NB4 (cell line): ENCODE measurements around the gene ARHGDIB.

ENCODE experiments used
- DNase-seq: peaks from one replicate; pipeline ENCODE4 v3.0.0; 2010; ENCODE audit warnings: low read depth
- H3K4me3 ChIP-seq: one replicate; pipeline ENCODE4 v1.5.1; 2011; ENCODE audit warnings: mild to moderate bottlenecking, low read depth, low read length, moderate library complexity
- MYC ChIP-seq: IDR thresholded peaks from 2 replicates; pipeline ENCODE4 v1.6.1; 2011; ENCODE audit warnings: low read depth, low read length
- POLR2A ChIP-seq: IDR thresholded peaks from 2 replicates; pipeline ENCODE4 v1.6.1; 2011; ENCODE audit warnings: mild to moderate bottlenecking; ENCODE audit not compliant: insufficient read length; ENCODE audit errors: extremely low read depth
- TF ChIP-seq, protein P1 (sequence below): IDR thresholded peaks from one replicate; pipeline ENCODE4 v1.5.1; 2012; ENCODE audit warnings: low read depth, low read length
- TF ChIP-seq, protein P2 (sequence below): IDR thresholded peaks from 2 replicates; pipeline ENCODE4 v1.6.1; 2011; ENCODE audit warnings: low read depth, low read length

ARHGDIB gene

DNA sequence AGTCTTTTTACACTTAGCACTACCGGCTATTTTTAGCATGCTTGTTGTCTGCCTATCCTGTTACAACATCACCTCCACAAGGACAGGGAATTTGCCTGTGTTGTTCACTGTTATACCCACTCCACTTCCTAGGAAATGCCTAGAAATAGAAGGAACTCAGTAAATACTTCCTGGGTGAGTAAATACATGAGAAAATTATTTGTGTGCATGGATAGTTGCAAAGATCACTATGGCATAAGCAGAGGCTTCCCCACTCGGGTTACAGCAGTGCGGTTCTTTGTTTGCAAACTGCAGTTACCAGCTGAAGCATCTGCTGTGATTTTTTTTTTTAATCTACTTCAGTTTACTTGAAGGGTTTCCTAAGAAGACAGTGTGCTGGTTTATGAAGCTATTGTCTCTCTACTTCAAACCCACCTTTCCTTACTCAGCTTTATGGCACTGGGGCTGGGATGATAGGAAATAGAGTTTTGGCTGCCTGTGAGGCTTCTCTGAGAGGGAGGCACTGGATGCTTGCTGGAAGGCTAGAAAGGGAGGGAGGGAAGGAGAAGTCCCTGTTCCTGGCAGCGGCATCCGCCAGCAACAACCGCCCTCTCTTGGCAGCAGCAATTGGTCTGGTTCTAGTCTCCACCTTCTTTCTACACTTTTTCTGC is 40.5 kb upstream of the ARHGDIB start:
- no peak for DNase-seq
- H3K4me3 ChIP-seq, result no peak overlapping the region
- TF ChIP-seq, protein P1, sequence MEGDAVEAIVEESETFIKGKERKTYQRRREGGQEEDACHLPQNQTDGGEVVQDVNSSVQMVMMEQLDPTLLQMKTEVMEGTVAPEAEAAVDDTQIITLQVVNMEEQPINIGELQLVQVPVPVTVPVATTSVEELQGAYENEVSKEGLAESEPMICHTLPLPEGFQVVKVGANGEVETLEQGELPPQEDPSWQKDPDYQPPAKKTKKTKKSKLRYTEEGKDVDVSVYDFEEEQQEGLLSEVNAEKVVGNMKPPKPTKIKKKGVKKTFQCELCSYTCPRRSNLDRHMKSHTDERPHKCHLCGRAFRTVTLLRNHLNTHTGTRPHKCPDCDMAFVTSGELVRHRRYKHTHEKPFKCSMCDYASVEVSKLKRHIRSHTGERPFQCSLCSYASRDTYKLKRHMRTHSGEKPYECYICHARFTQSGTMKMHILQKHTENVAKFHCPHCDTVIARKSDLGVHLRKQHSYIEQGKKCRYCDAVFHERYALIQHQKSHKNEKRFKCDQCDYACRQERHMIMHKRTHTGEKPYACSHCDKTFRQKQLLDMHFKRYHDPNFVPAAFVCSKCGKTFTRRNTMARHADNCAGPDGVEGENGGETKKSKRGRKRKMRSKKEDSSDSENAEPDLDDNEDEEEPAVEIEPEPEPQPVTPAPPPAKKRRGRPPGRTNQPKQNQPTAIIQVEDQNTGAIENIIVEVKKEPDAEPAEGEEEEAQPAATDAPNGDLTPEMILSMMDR, result no peak
- TF ChIP-seq, protein P2, sequence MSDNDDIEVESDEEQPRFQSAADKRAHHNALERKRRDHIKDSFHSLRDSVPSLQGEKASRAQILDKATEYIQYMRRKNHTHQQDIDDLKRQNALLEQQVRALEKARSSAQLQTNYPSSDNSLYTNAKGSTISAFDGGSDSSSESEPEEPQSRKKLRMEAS, result no peak
- no peak for TF ChIP-seq POLR2A
- no peak for TF ChIP-seq MYC

DNA sequence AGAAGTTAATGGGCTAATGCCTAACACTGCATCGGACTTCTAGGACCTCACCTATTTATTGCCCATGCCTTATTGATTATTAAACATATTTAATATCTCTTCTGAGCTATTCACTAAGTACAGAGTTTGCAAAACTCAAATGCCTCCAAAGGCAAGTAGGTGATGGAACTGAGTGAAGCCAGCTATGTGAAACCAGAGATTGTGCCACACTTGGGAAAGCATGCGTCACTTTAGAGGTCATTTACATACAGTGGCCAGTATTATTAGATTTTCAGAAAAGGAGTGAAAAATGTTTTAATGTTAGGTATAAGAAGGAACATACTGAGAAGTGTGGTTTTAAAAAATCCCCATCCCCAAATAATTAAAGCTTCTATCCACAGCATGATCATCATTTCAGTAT is 39.2 kb upstream of the ARHGDIB start:
- TF ChIP-seq MYC (no peak), POLR2A (no peak)
- TF ChIP-seq, protein P1, result no peak
- TF ChIP-seq, protein P2, result no peak

DNA sequence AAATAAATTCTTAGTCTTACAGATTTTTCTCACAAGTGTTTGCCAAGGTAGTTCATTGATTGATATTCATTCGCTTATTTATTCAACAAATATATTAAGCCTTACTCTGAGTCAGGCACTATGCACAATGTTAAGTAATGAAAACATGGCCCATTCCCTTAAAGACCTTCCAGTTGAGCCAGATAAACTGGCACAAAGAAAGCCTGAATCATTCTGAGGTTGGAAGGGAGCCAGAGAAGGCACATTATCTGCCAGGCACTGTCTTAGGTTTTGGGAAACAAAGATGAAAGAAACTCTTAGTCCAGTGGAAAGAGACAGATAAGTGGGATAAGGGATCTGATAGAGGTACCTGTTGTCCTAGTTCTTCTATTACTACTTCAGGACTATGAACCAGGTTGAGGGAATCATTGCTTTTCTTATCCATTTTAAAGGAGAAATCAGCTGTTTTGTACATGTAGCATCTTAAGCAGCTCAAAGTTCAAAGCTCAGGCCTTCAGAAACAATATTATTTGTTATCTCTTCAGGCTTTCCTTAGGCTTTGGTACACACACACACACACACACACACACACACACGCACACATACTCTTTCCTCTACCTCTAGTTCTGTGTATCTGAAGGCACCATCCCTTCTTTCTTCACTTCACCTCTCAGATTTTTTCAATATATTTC is 38.4 kb upstream of the ARHGDIB start:
- DNase-seq, result no peak
- no peak overlapping the region for H3K4me3 ChIP-seq
- TF ChIP-seq POLR2A (no peak), MYC (no peak)
- TF ChIP-seq, protein P2, result no peak
- TF ChIP-seq, protein P1, result no peak

More for the DNA sequence above, 39.2 kb upstream of the ARHGDIB start:
- no peak overlapping the region for H3K4me3 ChIP-seq
- no peak for DNase-seq

DNA sequence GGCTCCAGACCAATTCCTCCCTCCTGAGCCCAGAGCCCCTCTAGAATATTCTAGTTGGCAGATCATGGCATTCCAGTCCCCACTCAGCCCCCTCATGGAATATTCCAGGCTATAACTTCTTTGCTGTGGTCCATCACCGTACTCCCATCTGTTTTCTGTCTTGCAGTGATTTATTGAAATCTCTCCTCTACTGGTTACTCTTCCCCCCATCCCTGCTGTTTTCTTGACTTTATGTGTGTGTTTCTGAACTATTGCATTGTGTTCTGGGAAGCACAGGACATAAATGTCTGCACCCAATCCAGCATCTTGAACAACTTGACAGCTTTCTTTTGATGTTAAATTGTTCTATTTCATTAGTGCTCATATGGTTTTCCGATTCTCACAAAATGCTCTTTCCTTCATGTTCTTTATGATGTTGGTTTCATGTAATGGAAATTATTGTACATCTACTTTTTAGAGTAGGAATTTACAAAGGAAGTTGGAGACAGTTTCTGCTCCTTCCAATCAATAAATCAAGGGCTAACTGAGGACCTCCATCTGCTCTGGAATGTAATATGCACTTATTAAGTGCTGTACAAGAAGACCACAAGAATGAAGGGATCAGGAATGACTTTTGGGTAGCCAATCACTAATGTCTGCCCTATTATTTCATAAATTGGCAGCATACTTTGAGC is 37.8 kb upstream of the ARHGDIB start:
- TF ChIP-seq, protein P2, result no peak
- TF ChIP-seq POLR2A (no peak), MYC (no peak)
- TF ChIP-seq, protein P1, result no peak
- no peak for DNase-seq
- H3K4me3 ChIP-seq, result no peak overlapping the region

DNA sequence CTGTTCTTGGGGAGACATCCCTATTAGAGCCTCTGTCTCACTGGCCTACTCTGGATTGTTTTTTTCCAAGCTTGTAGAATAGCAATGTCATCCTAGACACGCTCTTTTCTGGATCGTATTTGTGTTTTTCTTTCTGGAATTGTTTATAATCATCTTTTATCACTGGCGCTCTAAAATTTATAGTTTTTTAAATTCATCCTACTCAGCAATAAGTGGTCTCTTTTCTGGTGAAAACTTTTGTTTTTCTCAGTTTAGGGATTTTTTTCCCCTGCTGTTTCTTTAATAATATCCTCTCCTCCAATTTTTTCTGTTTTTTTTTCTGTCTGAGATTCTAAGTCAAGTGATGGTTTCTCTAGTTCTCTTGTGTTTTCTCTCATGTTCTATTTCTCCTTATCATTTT is 36.6 kb upstream of the ARHGDIB start:
- TF ChIP-seq MYC (no peak), POLR2A (no peak)
- TF ChIP-seq, protein P1, result no peak
- TF ChIP-seq, protein P2, result no peak
- no peak overlapping the region for H3K4me3 ChIP-seq
- no peak for DNase-seq
